GM21619 (cell line): ENCODE results near the gene TAF3.

Experiments
- ATAC-seq: cut with Tn5 transposase; IDR thresholded peaks from one replicate; pipeline ENCODE4 v1.9.1; 2021; ENCODE audit not compliant: unreplicated experiment

Gene TAF3

DNA sequence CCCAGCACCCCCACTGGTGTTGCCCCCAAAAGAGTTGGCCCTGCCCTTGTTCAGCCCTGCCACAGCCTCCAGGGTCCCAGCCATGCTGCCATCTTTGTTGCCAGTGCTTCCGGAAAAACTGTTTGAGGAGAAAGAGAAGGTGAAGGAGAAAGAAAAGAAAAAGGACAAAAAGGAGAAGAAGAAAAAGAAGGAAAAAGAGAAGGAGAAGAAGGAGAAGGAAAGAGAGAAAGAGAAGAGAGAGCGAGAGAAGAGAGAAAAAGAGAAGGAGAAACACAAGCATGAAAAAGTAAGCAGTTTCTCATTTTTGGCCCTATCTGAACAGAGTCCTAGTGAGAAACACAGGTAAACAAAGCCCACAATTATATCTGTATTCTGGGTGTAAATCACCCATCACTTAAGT lies 147.2 kb downstream of the TAF3 start:
- ATAC-seq: no peak

DNA sequence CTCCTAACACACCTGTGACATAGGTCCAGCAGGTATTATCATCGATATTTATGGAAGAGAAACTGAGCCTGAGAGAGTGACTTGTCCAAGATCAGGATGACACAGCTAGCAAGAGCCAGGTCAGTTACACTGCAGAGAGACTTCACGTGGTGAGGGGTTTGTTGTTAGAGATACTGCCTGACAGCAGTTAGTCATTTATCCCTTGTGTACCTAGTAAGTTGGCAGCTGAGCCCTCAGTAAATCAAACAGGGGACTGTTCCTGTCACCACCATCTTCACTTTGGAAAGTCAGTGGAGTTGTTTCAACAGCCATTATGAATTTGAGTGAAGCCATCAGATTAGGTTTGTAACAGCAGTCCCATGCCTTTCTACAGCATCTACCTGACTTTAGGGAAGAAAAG lies 148.7 kb downstream of the TAF3 start:
- no peak for ATAC-seq

GRCh38 chr10:7968510-7969112 lies 150.3 kb downstream of the TAF3 start:
- no peak for ATAC-seq

GRCh38 chr10:7969623-7970022 lies 151.3 kb downstream of the TAF3 start:
- no peak for ATAC-seq

DNA sequence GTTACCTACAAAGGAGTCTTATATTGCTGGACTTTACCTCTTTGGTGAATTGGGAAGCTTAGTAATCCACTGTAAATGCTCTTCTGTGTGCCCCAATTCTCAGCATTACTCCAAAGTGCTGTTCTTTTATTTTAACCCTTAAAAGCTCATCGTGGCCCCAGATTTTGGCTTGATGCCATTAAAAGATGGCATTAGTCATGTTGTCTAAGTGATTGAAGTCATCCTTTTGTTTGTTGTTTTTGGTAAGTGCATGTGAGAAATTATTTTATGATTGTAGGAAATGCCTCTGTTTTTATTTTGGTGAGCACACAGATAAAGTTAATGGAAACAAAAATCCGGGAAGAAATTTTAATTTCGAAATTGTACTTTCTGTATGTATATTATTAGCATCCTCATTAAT lies 153.6 kb downstream of the TAF3 start:
- ATAC-seq: no peak

DNA sequence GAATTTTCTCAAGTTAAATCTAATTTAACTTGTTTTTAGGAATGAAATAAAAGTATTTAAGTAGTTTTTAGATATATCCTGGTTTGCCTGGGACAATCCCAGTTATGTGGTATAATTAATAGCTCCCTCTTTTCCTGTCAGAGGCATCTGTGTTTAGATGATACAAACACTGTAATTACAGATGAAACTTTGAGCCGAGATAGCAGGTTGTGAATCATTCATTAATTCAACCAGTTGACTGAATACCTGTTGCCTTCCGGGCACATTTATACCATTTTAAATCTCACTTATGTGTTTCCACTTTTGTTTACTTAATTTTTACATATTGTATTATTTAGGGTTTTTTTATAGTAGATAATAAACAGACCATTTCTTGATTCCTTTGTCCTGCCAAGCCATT lies 154.1 kb downstream of the TAF3 start:
- ATAC-seq: no peak

GRCh38 chr10:7980196-7980595 lies 161.9 kb downstream of the TAF3 start:
- no peak for ATAC-seq

DNA sequence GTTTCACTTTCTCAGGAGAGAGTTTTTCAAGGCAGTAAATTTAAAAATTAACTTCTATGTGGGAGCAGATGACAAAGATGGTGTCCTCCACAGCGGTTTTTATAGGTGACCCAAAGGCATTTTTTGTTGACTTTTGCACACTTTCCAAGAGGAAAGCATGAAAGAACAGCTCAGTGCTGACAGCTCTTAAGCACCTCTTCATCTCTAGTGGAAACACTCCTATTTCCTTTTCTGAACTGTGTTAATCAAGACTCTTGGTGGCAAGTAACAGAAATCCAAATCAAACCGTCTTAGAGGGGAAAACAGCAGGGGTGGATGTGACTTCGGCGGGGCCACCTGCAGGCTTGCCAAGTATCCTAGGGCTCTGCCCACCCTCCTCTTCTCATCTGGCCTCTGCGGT lies 164.4 kb downstream of the TAF3 start:
- no peak for ATAC-seq

DNA sequence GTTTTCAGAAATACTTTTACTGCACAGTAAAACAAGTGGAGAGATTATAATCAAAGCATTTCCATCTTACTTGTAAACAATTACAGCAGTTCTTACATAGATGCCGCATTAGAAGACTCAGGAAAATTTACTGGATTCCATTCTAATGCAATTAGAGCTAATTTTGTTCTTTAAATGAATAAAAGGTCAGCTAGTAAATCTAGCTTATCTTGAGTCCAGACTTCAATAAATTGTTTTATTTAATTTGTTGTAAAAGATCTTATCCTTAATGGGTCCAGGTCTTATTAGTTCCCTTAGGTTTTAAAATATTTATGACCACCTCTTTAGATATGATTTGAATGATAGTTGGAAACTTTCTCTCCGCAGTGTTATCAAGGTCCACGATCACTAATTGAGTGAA lies 166.0 kb downstream of the TAF3 start:
- no peak for ATAC-seq

GRCh38 chr10:7984896-7985295 lies 166.6 kb downstream of the TAF3 start:
- ATAC-seq: no peak

DNA sequence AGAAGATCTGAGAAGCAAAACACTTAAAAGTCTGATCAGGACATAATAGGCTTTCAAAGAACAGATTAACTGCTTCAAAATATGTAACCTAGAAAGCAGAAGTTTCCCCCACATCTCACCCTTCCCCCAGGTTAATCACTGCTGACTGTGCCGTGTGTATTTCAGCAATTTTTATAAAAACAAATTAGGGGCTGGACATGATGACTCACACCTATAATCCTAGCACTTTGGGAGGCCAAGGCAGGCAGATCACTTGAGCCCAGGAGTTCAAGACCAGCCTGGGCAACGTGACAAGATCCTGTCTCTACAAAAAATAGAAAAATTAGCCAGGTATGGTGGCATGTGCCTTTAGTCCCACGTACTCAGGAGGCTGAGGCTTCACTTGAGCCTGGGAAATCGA lies 168.5 kb downstream of the TAF3 start:
- no peak for ATAC-seq

GRCh38 chr10:7988989-7989388 lies 170.7 kb downstream of the TAF3 start:
- ATAC-seq: no peak

DNA sequence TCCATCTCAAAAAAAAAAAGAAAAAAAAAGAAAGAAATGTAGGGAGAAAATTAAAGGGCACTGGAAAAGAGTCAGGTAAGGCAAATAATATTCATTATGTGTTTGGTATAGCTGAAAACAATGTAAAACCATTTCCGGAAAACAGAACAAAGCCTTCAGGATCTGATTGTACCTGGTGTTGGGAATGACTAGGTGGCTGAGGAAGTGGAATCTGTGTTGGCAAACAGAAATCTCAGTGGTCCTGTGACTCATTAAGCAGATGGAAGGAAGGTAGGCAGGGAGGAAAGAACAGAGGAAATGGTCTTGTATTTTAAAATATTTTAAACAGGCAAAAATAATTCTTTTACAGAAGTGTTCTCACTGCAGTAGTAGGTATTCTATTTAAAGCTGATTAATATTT lies 180.5 kb downstream of the TAF3 start:
- no peak for ATAC-seq

GRCh38 chr10:8004469-8005000 lies 186.2 kb downstream of the TAF3 start:
- ATAC-seq: no peak

GRCh38 chr10:8006274-8006999 lies 188.1 kb downstream of the TAF3 start:
- ATAC-seq: no peak

DNA sequence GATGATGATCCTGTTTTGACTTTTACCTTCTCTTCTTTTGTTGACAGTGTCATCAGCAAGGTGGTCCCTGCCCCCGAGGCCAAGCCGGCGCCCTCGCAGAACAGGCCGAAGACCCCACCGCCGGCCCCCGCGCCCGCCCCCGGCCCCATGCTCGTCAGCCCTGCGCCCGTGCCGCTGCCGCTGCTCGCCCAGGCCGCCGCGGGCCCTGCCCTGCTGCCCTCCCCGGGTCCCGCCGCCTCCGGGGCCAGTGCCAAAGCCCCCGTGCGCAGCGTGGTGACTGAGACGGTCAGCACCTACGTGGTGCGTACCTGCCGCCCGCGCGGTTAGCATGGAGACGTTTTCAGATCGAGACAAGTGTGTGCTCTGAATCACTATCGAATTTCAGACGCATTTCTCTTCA lies 190.7 kb downstream of the TAF3 start:
- ATAC-seq: no peak

- ATAC-seq: no peak
Observed at GRCh38 chr10:8013006-8013405, 194.7 kb downstream of the TAF3 start.

DNA sequence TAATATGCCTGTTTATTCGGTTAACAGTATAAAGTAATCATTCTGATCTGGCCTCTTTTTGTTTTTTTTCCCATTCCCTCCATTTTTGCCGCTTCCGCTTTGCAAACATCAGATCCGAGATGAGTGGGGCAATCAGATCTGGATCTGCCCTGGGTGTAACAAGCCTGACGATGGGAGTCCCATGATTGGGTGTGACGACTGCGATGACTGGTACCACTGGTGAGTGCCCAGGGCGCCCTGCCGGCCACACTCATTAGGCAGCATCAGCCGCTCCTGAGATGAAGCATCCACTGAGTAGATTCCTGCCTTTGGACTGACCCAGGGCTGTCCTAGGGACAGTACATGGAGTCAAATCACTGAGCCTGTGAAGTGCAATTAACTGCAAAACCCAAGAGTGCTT lies 195.3 kb downstream of the TAF3 start:
- no peak for ATAC-seq

DNA sequence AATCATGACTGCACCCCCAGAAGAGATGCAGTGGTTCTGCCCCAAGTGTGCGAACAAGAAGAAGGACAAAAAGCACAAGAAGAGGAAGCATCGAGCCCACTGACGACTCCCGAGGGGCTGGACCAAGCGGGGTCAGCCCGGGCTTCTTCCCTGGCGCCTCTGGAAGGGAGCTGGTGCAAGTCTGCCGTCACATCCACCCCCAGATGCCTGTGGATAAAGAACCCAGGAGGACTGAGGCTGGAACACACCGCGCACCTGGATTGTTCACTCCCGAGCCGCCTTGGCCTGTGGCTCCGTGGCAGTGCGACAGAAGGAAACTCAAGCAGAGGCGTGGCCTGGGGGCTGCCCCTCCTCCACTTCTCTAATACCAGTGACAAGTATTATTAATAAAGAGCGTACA lies 196.3 kb downstream of the TAF3 start:
- ATAC-seq: no peak

DNA sequence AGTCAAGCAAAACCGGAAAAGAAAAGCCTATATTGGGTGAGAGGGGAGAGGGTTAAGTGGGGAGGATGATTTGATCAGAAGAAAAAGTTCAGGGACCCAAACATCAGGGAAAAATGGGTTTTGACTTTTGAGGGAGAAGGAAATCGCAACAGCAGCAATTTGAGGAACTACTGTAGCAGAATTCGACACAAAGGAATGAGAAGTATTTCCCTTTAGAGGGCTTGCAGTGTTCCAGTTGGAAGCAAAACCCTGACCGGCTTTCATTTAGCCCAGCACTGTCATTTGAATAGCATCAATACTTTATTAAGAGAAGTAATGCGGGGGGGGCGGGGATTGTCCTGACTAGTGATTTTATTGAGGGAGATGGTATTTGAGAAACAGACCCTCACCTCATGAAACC lies 199.0 kb downstream of the TAF3 start:
- no peak for ATAC-seq

GRCh38 chr10:8023321-8023720 lies 205.0 kb downstream of the TAF3 start:
- no peak for ATAC-seq

DNA sequence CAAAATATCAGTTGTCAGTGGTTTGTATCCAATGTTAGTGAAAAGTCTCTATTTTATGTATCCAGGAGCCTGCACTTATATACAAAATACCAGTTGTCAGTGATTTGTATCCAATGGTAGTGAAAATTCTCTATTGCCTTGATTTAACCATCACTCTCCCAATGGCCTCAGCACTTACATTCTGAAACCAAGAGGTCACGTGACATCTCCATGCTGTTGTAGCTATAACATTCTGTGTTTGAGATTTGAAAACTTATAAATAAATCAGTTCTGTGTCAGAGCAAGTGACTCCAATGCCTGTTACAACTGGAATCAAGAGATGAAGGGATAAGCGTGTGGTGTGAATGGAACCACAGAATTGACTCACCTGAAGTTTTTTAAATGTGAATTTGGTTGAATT lies 205.5 kb downstream of the TAF3 start:
- no peak for ATAC-seq
